HG03565 (cell line): ENCODE results near the gene NEURL2.

Experiments
- ATAC-seq: cut with Tn5 transposase; IDR thresholded peaks from one replicate; pipeline ENCODE4 v1.9.1; 2021; ENCODE audit warnings: mild to moderate bottlenecking, moderate library complexity; ENCODE audit not compliant: unreplicated experiment

The NEURL2 gene

DNA sequence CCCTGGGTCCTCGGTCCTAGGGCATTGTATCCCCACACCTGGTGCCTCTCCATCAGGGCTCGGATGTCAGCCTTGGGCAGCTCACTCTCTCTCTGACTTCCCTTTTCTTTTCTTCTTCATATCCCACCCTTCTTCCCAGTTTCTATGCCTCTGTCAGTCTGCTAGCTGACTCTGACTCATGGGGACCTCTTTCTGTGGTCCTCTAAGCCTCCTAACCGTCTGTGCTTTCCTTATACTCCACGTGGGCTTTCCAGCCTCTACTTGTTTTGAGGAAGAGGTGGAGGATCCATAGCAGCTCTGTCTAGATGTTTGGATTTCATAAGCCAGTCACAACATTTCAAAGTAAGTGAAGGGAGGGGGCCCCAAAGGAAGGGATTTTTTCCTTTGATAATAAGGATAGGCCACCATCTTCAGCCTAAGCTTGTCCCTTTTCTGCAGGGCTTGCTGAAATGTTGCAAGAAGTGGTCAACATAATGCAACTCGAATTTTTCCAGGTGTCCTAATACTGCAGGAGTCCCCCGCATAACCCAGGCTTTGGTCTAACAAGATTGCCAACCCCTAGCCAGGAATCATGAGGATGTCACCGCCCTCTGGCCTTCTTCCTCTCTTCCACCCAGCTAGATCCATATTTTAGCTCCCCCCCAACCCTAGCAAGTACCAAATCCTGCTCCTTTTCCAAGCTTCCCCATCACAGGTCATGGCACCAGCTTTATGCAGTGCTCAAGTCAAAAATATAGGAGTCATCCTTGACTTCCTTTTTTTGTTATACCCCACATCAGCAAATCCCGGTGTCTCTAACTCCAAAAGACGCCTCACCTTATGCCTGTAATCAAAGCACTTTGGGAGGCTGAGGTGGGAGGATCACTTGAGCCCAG is 29.7 kb upstream of the NEURL2 start:
- ATAC-seq = no peak

- ATAC-seq = no peak
These were observed 28.8 kb upstream of the NEURL2 start for GRCh38 chr20:45919542-45920399.

GRCh38 chr20:45918779-45919537 is 27.9 kb upstream of the NEURL2 start:
- ATAC-seq = no peak

DNA sequence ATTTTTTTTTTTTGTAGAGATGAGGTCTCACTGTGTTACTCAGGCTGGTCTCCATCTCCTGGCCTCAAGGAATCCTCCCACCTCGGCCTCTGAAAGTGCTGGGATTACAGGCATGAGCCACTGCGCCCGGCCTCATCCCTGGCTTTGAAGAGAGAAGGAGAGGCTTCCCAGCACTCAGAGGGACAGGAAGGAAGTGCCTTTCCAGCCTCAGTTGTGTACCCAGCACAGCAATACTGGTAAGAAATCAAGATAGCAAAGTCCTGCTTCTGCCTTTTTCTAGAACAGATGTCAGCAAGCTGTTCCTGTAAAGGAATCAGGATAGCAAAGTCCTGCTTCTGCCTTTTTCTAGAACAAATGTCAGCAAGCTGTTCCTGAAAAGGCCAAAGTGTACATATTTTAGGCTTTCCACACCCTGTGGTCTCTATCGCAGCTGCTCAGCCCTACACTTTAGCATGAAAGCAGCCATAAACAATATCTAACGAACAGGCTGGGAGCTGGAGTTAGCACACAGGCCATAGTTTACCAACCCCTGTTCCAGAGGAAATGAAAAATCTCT is 27.3 kb upstream of the NEURL2 start:
- no peak for ATAC-seq

DNA sequence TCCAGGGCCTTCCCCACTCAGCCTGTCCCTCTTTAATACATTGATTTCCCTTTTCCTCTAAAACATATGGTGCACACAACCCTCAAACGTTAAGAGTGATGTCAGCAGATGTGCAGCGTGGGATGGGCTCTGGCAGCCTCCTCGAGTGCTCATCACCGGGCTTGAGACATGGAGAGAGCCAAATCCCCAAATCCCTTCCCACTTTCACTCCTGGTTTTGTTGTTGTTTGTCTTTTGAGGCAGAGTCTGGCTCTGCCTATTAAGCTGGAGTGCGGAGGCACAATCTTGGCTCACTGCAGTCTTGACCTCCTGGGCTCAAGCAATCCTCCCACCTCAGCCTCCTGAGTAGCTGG is 26.8 kb upstream of the NEURL2 start:
- ATAC-seq = no peak

DNA sequence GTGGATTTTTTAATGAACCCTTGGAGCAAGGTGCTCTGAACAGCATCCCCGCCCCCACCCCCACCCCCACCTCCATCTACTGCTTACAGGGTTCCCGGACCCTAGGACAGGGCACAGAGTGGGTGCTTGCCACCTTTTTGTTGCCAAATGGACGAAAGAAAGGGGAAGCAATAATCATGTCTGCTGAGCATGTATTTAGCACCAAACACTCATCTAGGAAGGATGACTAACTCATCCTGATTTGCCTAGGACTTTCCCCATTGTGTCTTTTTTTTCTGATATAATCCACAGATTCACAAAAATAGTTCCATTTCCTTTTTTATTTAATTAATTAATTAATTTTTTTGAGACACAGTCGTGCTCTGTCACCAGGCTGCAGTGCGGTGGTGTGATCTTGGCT is 22.1 kb upstream of the NEURL2 start:
- no peak for ATAC-seq

DNA sequence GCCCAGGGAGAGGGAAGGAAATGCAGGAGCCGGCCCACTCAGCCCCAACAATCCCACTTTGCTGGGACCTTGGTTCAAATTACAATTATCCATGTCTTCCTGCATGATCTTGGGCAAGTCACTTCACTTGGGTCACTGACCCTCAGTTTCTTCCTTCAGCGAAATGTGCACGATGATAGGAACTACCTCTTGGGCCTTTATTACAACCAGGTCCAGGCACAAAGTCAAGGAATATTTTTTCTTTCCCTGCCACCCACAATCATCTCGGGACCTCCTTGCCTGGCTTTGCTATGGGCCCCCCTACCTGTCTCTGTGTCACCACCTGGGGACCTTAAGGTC is 21.3 kb upstream of the NEURL2 start:
- ATAC-seq = no peak

GRCh38 chr20:45911486-45912343 is 20.7 kb upstream of the NEURL2 start, which contains the start of gene PLTP:
Gene PLTP, minus strand, starts transcription at chr20:45912155. Its CDS starts 703 bp downstream, at chr20:45911452.
- ATAC-seq = no peak

GRCh38 chr20:45910670-45911485 is 19.9 kb upstream of the NEURL2 start:
- peak; percentile 84 for ATAC-seq

GRCh38 chr20:45909817-45910669 is 19.0 kb upstream of the NEURL2 start:
- no peak for ATAC-seq

DNA sequence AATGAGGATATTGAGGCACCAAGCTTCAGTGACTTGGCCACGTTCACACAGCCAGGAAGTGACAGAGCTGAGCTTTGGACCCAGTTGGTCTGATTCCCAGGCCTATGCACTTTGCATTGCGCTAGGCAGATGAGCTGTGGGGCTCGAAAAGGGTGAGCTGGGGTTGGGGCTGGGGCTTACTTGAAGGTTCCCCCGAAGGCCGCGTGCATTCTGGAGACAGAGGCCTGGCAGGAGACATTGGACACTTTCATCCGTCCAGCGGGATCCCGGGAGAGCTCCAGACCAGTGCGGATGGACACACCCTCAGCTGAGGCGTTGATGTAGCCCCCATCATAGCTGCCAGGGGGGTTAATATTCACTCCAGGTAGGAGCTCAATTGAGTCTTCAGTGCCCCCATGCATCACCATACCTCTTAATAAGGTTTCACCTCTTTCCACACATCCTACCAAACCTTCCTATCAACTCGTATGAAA is 18.4 kb upstream of the NEURL2 start:
- no peak for ATAC-seq

GRCh38 chr20:45908084-45908483 is 17.1 kb upstream of the NEURL2 start:
- ATAC-seq = no peak

GRCh38 chr20:45907219-45907948 is 16.4 kb upstream of the NEURL2 start:
- ATAC-seq = no peak

- ATAC-seq = no peak
These were observed 14.6 kb upstream of the NEURL2 start for GRCh38 chr20:45905505-45906079.

- ATAC-seq = no peak
These were observed 13.8 kb upstream of the NEURL2 start for GRCh38 chr20:45904583-45905504.

GRCh38 chr20:45902199-45902701 is 11.2 kb upstream of the NEURL2 start:
- ATAC-seq = no peak
